GM12872 (cell line): ENCODE data around the gene PLA2G15.

ENCODE experiments used
- TF ChIP-seq, protein P1 (sequence below): IDR thresholded peaks from 3 replicates; pipeline ENCODE4 v1.5.1; 2011; ENCODE audit warnings: low read depth, mild to moderate bottlenecking, low read length, moderate library complexity; ENCODE audit not compliant: insufficient read depth

The PLA2G15 gene

DNA sequence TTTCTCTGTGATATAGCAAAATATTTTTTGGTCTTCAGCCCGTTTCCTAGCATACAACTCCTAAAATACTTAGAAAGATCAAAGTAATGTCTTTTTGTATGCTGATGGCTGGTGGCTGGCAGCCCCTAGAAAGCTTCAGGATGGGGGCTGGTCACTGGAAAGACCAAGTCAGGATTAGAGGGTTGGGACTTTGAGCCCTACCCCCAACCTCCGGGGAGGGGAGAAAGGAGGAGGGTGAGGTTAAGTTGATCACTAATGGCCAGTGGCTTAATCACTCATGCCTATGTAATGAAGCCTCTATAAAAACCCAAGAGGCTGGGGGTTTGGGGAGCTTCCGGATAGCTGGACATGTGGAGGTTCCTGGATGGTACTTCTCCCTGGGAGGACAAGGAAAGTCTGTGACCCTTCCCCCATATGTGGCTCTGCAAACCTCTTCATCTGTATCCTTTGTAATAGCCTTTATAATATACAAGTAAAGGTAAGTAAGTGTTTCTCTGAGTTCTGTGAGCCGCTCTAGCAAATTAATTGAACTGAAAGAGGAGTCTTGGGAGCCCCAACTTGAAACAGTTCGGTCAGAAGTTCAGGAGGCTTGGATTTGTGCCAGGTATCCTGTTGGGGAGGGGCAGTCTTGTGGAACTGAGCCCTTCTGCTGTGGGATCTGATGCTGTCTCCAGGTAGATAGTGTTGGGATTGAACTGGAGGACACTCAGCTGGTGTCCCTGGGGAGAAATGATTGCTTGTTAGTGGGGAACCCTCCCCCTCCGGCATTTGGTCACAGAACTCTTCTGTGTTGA, 22.6 kb downstream of the PLA2G15 start:
- TF ChIP-seq, protein P1, sequence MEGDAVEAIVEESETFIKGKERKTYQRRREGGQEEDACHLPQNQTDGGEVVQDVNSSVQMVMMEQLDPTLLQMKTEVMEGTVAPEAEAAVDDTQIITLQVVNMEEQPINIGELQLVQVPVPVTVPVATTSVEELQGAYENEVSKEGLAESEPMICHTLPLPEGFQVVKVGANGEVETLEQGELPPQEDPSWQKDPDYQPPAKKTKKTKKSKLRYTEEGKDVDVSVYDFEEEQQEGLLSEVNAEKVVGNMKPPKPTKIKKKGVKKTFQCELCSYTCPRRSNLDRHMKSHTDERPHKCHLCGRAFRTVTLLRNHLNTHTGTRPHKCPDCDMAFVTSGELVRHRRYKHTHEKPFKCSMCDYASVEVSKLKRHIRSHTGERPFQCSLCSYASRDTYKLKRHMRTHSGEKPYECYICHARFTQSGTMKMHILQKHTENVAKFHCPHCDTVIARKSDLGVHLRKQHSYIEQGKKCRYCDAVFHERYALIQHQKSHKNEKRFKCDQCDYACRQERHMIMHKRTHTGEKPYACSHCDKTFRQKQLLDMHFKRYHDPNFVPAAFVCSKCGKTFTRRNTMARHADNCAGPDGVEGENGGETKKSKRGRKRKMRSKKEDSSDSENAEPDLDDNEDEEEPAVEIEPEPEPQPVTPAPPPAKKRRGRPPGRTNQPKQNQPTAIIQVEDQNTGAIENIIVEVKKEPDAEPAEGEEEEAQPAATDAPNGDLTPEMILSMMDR: no peak

DNA sequence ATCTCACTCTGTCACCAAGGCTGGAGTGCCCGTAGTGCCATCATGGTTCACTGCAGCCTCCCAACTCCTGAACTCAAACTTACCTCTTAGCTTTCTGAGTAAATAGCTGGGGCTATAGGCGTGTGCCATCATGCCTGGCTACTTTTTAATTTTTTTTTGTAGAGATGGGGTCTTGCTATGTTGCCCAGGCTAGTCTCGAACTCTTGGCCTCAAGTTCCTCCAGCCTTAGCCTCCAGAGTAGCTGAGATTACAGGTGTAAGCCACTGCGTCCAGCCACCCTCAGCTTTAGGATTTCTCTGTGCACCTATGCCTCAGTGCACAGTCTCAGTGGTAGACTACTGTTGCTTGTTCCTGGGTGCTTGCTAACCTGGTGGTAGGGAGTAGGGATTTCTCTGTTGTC, 24.6 kb downstream of the PLA2G15 start:
- TF ChIP-seq, protein P1: no peak

DNA sequence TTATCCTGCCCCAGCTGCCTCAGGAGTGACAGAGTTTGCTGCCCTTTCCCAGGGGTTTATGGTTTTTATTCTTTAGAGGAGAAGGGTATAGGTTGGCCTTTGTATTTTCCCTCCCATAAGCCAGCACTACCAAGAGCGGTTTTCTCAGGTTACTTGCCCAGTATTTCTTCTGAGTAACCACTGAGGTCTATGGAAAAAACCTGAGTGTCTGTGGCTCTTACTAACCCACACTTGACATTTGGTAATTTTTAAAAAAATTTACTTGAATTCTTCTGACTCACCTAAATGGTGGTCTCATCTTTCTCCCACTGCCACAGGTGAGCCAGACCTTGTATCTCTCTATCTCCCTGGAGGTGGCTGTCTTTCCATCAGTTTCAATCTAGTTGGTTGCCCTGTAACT, 25.2 kb downstream of the PLA2G15 start:
- TF ChIP-seq, protein P1: no peak

DNA sequence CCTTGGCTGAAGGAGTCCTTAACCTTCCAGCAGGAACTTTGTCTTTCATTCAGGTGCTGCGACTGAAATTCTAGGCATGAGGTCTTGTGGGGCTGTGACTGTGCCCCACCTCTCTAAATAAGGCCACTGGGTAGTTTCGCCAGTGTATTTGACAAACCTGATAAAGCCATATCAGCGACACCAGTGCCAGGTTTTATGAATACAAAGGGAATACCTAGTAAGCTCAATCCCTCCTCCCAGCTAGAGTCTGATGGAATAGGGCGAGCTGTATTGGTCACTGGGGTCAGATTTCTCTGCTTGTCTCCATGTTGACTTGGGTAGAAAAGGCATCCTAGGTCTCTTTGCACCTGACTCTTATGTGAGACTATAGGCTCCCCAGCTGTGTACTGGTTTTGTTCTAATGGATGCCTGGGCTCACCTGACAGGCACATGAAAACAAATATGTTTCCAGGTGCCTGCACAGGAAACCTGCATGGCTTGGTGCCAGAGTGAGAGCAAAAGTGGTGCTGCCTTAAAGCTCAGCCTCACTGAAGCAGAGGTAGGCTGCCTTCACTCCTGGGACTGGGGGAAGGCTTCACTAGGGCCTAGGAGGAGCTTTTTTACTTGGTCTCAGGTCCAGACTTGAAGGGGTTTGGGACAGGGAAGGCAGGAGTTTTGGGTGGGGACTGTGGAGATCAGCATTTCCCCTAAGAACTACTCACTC, 27.5 kb downstream of the PLA2G15 start:
- TF ChIP-seq, protein P1: no peak

DNA sequence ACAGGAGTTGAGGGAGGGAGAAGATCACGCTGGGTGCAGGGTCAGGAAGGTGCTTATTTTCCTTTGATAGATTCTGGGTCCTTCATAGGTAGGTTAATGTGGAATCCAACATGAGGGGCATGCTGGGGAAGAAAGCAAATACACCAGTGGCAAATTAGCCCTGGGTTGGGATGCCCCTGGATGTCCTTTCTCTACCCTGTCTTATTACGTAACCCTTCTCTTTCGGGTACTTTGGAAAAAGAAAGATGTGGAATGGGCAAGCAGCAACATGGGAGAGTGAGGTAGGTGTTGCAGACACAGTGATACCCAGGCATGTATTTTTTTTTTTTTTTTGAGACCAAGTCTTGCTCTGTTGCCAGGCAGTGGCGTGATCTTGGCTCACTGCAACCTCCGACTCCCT, 28.3 kb downstream of the PLA2G15 start:
- TF ChIP-seq, protein P1: no peak

DNA sequence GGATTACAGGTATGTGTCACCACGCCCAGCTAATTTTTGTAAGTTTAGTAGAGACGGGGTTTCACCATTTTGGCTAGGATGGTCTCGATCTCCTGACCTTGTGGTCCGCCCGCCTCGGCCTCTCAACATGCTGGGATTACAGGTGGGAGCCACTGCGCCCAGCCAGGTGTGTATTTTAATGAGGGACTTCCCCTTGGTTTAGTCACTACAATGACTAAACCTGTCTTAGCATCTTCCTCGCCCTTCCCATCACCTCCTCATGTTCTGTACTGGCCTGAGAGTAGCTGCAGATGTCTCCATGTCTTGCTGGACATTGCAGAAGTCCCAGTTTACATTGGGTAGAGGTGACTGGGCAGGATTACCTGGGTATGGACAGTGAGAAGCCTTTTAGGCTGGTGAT, 28.7 kb downstream of the PLA2G15 start:
- TF ChIP-seq, protein P1: no peak

DNA sequence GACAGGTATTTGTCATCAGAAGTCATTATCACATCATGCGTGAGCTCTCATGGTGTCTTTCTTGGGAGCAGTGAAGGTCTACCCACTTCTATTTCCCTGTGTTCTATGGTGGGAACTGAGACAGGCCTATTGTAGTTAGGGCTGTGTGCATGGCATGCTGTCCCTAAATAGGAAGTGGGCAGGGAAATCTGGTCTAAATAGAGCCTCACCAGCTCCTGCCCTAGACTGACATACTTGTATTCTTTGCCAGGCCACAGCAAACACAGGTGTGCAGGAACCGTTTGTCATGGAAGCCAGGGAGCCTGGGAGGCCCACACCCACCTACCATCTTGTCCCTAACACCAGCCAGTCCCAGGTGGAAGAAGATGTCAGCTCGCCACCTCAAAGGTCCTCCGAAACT, 29.3 kb downstream of the PLA2G15 start:
- TF ChIP-seq, protein P1: no peak
